H1 (cell line): ENCODE data around the gene PTH2R. TPM values are rescaled to one million over a fixed set of nuclear protein-coding genes. Genes with fewer than 3 reads are reported as not detected.

Experiments
- CTCF ChIA-PET: fragments of 300-600 bp; sonication (Branson Sonifier 250); formaldehyde crosslinking; loops from one replicate; lab custom pipeline; 2021; ENCODE audit not compliant: partially characterized antibody; lab: Charles Lee
- POLR2A ChIA-PET: fragments of 300-600 bp; sonication (Branson Sonifier 250); formaldehyde crosslinking; loops from one replicate; lab custom pipeline; 2021; ENCODE audit warnings: inconsistent platforms; ENCODE audit not compliant: partially characterized antibody; lab: Charles Lee
- DNase-seq, 2 experiments: peaks; one replicate each; pipeline versions ENCODE4 v3.0.0 to v3.0.0-alpha.2; 2010 to 2022; ENCODE audit warnings: low spot score in 2 of 2, low read depth in 1 of 2, mixed read lengths in 1 of 2
- FAIRE-seq: peaks from 2 replicates; lab custom pipeline; 2011; peaks lifted over from hg19 to GRCh38; lab: Jason Lieb, UNC
- H2AFZ ChIP-seq: 2 replicates; pipeline ENCODE4 v1.8.1; 2012; ENCODE audit warnings: low read length, inconsistent platforms
- H2AK5ac ChIP-seq: 2 replicates; pipeline ENCODE4 v1.6.1; 2013; ENCODE audit warnings: low read depth, low read length
- H2BK120ac ChIP-seq: replicated peaks from 2 replicates; pipeline ENCODE3; 2013; ENCODE audit warnings: low read depth, low read length, inconsistent platforms
- H2BK12ac ChIP-seq: 2 replicates; pipeline ENCODE4 v1.6.1; 2013; ENCODE audit warnings: low read depth, low read length
- H2BK15ac ChIP-seq: 2 replicates; pipeline ENCODE4 v1.6.1; 2013; ENCODE audit warnings: low read length
- H2BK20ac ChIP-seq: 2 replicates; pipeline ENCODE4 v1.6.1; 2013; ENCODE audit warnings: low read length
- H2BK5ac ChIP-seq: 2 replicates; pipeline ENCODE4 v1.6.1; 2013; ENCODE audit warnings: low read depth, low read length
- H3K14ac ChIP-seq: 2 replicates; pipeline ENCODE4 v1.6.1; 2013; ENCODE audit warnings: inconsistent platforms; ENCODE audit not compliant: insufficient read length
- H3K18ac ChIP-seq: 2 replicates; pipeline ENCODE4 v1.6.1; 2013; ENCODE audit warnings: low read length; ENCODE audit errors: extremely low read depth
- H3K23ac ChIP-seq: 2 replicates; pipeline ENCODE4 v1.6.1; 2013; ENCODE audit warnings: inconsistent platforms; ENCODE audit not compliant: insufficient read length
- H3K23me2 ChIP-seq: 2 replicates; pipeline ENCODE4 v1.6.1; 2013; ENCODE audit warnings: low read depth, low read length
- H3K27ac ChIP-seq: 2 replicates; pipeline ENCODE4 v1.6.1; 2011; ENCODE audit warnings: low read depth, low read length, inconsistent platforms
- H3K27me3 ChIP-seq, 4 experiments: replicated peaks in 1 of 4; 1 replicate in 1 of 4; 2 replicates in 3 of 4; pipeline versions ENCODE4 v1.6.1 to v1.8.1; 2011 to 2013; ENCODE audit warnings: low read length in 3 of 4, mild to moderate bottlenecking in 3 of 4, inconsistent platforms in 2 of 4, mixed read lengths in 2 of 4, moderate library complexity in 1 of 4; ENCODE audit not compliant: control insufficient read depth in 3 of 4, insufficient read depth in 3 of 4; ENCODE audit errors: extremely low read depth in 1 of 4
- H3K36me3 ChIP-seq, 4 experiments: 2 replicates each; pipeline versions ENCODE4 v1.6.1 to v1.8.1; 2011 to 2013; ENCODE audit warnings: mild to moderate bottlenecking in 4 of 4, low read length in 3 of 4, moderate library complexity in 2 of 4, control low read depth in 1 of 4, inconsistent platforms in 1 of 4; ENCODE audit not compliant: insufficient read depth in 4 of 4, control insufficient read depth in 2 of 4
- H3K4ac ChIP-seq: replicated peaks from 2 replicates; pipeline ENCODE3; 2013; ENCODE audit warnings: low read length, low read depth, mixed read lengths, inconsistent platforms; ENCODE audit not compliant: insufficient read length
- H3K4me1 ChIP-seq, 4 experiments: replicated peaks in 1 of 4; 1 replicate in 1 of 4; 2 replicates in 3 of 4; pipeline versions ENCODE4 v1.6.1 to v1.8.1; 2011 to 2013; ENCODE audit warnings: low read length in 3 of 4, inconsistent platforms in 2 of 4, mixed read lengths in 1 of 4; ENCODE audit not compliant: insufficient read depth in 4 of 4, control insufficient read depth in 3 of 4
- H3K4me2 ChIP-seq, 2 experiments: 2 replicates each; pipeline versions ENCODE4 v1.6.1 to v1.8.1; 2011 to 2013; ENCODE audit warnings: low read depth in 2 of 2, low read length in 2 of 2, control low read depth in 1 of 2, inconsistent platforms in 1 of 2, mild to moderate bottlenecking in 1 of 2; ENCODE audit not compliant: insufficient read depth in 1 of 2
- H3K4me3 ChIP-seq, 4 experiments: fragments of 200-600, 300-600 bp in 1 of 4; sonication (generic), shearing (Covaris generic), sonication (Bioruptor Twin) in 1 of 4; 2 replicates each; pipeline versions ENCODE4 v1.5.1 to v1.8.1; 2011 to 2016; ENCODE audit warnings: low read length in 4 of 4, low read depth in 3 of 4, control low read depth in 2 of 4, inconsistent platforms in 2 of 4, mild to moderate bottlenecking in 2 of 4, mixed read lengths in 1 of 4, moderate library complexity in 1 of 4; ENCODE audit not compliant: insufficient read depth in 2 of 4; ENCODE audit errors: extremely low read depth in 1 of 4
- H3K56ac ChIP-seq: replicated peaks from 2 replicates; pipeline ENCODE3; 2013; ENCODE audit warnings: low read depth, mild to moderate bottlenecking, mixed read lengths, low read length, inconsistent platforms; ENCODE audit not compliant: insufficient read length
- H3K79me1 ChIP-seq: 2 replicates; pipeline ENCODE4 v1.6.1; 2013; ENCODE audit warnings: low read depth, low read length, control low read depth
- H3K79me2 ChIP-seq, 2 experiments: 2 replicates each; pipeline versions ENCODE4 v1.6.1 to v1.8.1; 2012 to 2013; ENCODE audit warnings: low read length in 2 of 2, mild to moderate bottlenecking in 2 of 2, inconsistent platforms in 1 of 2; ENCODE audit not compliant: insufficient read depth in 2 of 2, control insufficient read depth in 1 of 2
- H3K9ac ChIP-seq, 4 experiments: replicated peaks in 1 of 4; 1 replicate in 1 of 4; 2 replicates in 3 of 4; pipeline versions ENCODE4 v1.6.1 to v1.8.1; 2011 to 2013; ENCODE audit warnings: low read depth in 3 of 4, low read length in 3 of 4, control low read depth in 2 of 4, mild to moderate bottlenecking in 2 of 4, moderate library complexity in 2 of 4, inconsistent platforms in 1 of 4; ENCODE audit errors: extremely low read depth in 1 of 4
- H3K9me3 ChIP-seq, 2 experiments: 2 replicates each; pipeline versions ENCODE4 v1.6.1 to v1.8.1; 2012 to 2013; ENCODE audit warnings: mild to moderate bottlenecking in 2 of 2, moderate library complexity in 2 of 2, control low read depth in 1 of 2, inconsistent platforms in 1 of 2, low read depth in 1 of 2, low read length in 1 of 2, mixed read lengths in 1 of 2; ENCODE audit not compliant: insufficient read depth in 2 of 2
- H4K20me1 ChIP-seq, 2 experiments: replicated peaks in 1 of 2; 2 replicates each; pipeline versions ENCODE3 to v1.8.1; 2011 to 2013; ENCODE audit warnings: inconsistent platforms in 2 of 2, low read length in 2 of 2, mild to moderate bottlenecking in 1 of 2; ENCODE audit not compliant: insufficient read depth in 2 of 2, control insufficient read depth in 1 of 2
- H4K5ac ChIP-seq: 2 replicates; pipeline ENCODE4 v1.6.1; 2013; ENCODE audit warnings: low read length, low read depth, mixed read lengths, inconsistent platforms; ENCODE audit not compliant: insufficient read length
- H4K8ac ChIP-seq: 2 replicates; pipeline ENCODE4 v1.8.0; 2013; ENCODE audit warnings: mild to moderate bottlenecking, moderate library complexity, low read length, inconsistent platforms; ENCODE audit not compliant: insufficient read depth; ENCODE audit errors: extremely low read depth
- H4K91ac ChIP-seq: replicated peaks from 2 replicates; pipeline ENCODE3; 2013; ENCODE audit warnings: low read length, mixed read lengths, inconsistent platforms; ENCODE audit not compliant: insufficient read length
- CHD1 ChIP-seq: IDR thresholded peaks from 2 replicates; pipeline ENCODE4 v1.6.1; 2012; ENCODE audit warnings: low read depth, low read length, improper control_type of control experiment
- KDM5A ChIP-seq: fragments of 200-600 bp; IDR thresholded peaks from 2 replicates; pipeline ENCODE4 v1.7.1; 2012; ENCODE audit warnings: mild to moderate bottlenecking, low read length, inconsistent platforms, mixed read lengths
- POLR2AphosphoS5 ChIP-seq: IDR thresholded peaks from 2 replicates; pipeline ENCODE4 v1.6.1; 2011; ENCODE audit warnings: low read depth, low read length
- SIN3A ChIP-seq, 2 experiments: IDR thresholded peaks in 1 of 2; conservative IDR thresholded peaks in 1 of 2; 2 replicates each; pipeline ENCODE4 v1.6.1; 2011 to 2012; ENCODE audit warnings: low read length in 2 of 2, improper control_type of control experiment in 1 of 2, low read depth in 1 of 2, mild to moderate bottlenecking in 1 of 2
- SP4 ChIP-seq: IDR thresholded peaks from 2 replicates; pipeline ENCODE4 v1.6.1; 2012; ENCODE audit warnings: low read length, inconsistent platforms
- TBP ChIP-seq: IDR thresholded peaks from 2 replicates; pipeline ENCODE4 v1.6.1; 2011; ENCODE audit warnings: low read depth, low read length, improper control_type of control experiment
- ZNF274 ChIP-seq: IDR thresholded peaks from 2 replicates; pipeline ENCODE4 v1.7.0; 2012; ENCODE audit warnings: low read length, borderline replicate concordance; ENCODE audit errors: extremely low read depth
- polyA plus RNA-seq, 7 experiments: library from polyadenylated mRNA; depleted of rRNA in 3 of 7; stranded (reverse) in 5 of 7; unstranded in 2 of 7; fragments of >200 nt in 5 of 7; fragments of 200-250 nt in 2 of 7; gene quantifications; 1 replicate in 5 of 7; 2 replicates in 1 of 7; 4 replicates in 1 of 7; pipeline versions ENCODE4 v1.2.1 to v1.2.3, GENCODE V29; 2011 to 2013; ENCODE audit warnings: missing spikeins in 2 of 7, mixed read lengths in 2 of 7
- total RNA-seq: library from RNA; stranded (reverse); fragmentation: NEBNext Ultra II Directional; extraction: Animal tissue kit (Norgen Biotek cat#: 25700); gene quantifications from 2 replicates; pipeline ENCODE4 v1.2.1, GENCODE V29; 2021

PTH2R gene
- total and polyA plus RNA-seq, 2 of the 8 experiments (the other 6 are each of a cell fraction or from before 2014, with no cell fraction given): 0.19 to 0.38 TPM

DNA sequence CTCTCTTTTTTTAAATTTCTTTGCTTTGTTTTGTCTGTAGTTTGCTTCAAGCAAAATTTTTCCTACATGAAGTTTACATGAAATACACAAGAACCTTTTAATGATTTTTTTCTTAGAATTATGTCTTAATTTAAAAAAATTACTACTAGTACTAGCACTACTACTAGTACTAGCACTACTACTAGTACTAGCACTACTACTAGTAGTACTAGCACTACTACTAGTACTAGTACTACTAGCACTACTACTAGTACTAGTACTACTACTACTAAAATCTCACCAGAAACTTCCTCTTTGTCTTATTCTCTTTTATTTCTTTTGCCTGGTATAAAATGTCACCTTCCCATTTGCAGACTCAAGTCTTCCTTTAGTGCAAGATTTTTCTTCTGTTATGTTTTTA is 71.1 kb downstream of the PTH2R start:
- no peaks in the 10 kb centered on the region for H3K4me1 ChIP-seq
- H2BK20ac ChIP-seq: no peak overlapping the region
- H3K23me2 ChIP-seq: no peaks in the 10 kb centered on the region
- no peaks in the 10 kb centered on the region for H3K36me3 ChIP-seq
- no peak overlapping the region for H3K23ac ChIP-seq
- TF ChIP-seq KDM5A (no peak), SIN3A (conservative IDR thresholded peaks at IDR 0.05 in 1 of 2, IDR thresholded peaks at IDR 0.05 in 1 of 2; ENCODE audit: low read depth in 1 of 2, low read length in 2 of 2) (no peak), POLR2AphosphoS5 (no peak), ZNF274 (no peak), CHD1 (no peak), TBP (no peak), SP4 (no peak)
- ChIA-PET POLR2A (no interaction called here), CTCF (no interaction called here)
- no peak overlapping the region for H3K27ac ChIP-seq
- no peak overlapping the region for H2BK15ac ChIP-seq
- 0 out of 4 replicates have a peak, but pooled peaks cover 0 to 2% of the 10 kb centered on the region in 2 experiments for H3K9me3 ChIP-seq
- H2BK12ac ChIP-seq: no peak overlapping the region
- H3K4me2 ChIP-seq: no peak overlapping the region
- no peaks in the 10 kb centered on the region for H3K27me3 ChIP-seq
- H2BK5ac ChIP-seq: no peak overlapping the region
- no peak overlapping the region for H3K14ac ChIP-seq
- H3K79me2 ChIP-seq: no peaks in the 10 kb centered on the region
- DNase-seq (no peak), FAIRE-seq (no peak)
- no peak overlapping the region for H2AFZ ChIP-seq
- no peak overlapping the region for H2AK5ac ChIP-seq
- no peak overlapping the region for H3K18ac ChIP-seq
- no peak overlapping the region for H3K4me3 ChIP-seq
- no peaks in the 10 kb centered on the region for H4K20me1 ChIP-seq
- H4K8ac ChIP-seq: no peak overlapping the region
- no peak overlapping the region for H4K91ac ChIP-seq
- H3K79me1 ChIP-seq: no peaks in the 10 kb centered on the region
- H4K5ac ChIP-seq: no peak overlapping the region
- no peak overlapping the region for H3K56ac ChIP-seq
- no peak overlapping the region for H3K9ac ChIP-seq
- H2BK120ac ChIP-seq: no peak overlapping the region
- no peak overlapping the region for H3K4ac ChIP-seq
